Stimulated activated CD8-positive, alpha-beta memory T cell treated with anti-CD3 and anti-CD28 coated beads, Interleukin-12 subunit alpha, Interleukin-12 subunit beta, amount 100 ng/mL, for 24 hours (primary cell): ENCODE results near the gene TBCD.

Experiments used
- DNase-seq: peaks from one replicate; pipeline ENCODE4 v3.0.0-alpha.2; 2020; ENCODE audit errors: extremely low read depth

TBCD gene

DNA sequence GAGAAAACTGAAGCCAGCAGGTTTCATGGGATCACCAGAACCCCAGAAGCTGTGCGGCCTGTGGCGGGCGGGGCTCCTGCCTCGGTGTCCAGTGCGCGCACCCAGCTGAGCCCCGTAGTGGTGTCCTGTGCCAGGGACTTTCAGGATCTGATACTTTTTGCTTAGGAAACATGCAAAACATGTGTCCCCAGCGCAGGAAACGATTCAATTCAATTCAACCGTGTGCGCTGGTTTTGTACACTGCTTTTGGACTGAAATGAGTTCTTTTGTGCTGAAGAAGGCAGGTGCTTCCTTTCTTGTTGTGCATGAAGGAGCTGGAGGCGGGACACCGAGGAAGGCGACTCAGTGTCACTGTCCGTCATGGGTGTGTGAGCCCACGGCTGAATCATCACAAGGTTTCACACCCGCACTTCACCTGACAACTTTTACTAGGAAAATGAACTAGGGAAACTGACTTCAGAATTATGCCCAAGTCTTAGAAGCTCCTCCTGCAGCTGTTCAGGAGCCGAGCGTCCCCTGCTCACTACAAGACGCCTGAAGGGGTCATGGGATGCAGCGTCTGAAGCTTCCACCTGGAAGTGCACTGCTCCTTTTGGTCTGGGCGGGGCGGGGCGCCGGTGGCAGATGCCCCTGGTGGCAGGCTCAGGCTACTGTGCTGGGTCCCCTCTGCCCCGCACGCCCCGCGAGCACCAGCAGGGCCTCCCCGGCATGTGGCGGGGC lies 119.4 kb downstream of the TBCD start:
- no peak for DNase-seq

GRCh38 chr17:82871776-82872561 lies 120.1 kb downstream of the TBCD start:
- DNase-seq, result no peak

DNA sequence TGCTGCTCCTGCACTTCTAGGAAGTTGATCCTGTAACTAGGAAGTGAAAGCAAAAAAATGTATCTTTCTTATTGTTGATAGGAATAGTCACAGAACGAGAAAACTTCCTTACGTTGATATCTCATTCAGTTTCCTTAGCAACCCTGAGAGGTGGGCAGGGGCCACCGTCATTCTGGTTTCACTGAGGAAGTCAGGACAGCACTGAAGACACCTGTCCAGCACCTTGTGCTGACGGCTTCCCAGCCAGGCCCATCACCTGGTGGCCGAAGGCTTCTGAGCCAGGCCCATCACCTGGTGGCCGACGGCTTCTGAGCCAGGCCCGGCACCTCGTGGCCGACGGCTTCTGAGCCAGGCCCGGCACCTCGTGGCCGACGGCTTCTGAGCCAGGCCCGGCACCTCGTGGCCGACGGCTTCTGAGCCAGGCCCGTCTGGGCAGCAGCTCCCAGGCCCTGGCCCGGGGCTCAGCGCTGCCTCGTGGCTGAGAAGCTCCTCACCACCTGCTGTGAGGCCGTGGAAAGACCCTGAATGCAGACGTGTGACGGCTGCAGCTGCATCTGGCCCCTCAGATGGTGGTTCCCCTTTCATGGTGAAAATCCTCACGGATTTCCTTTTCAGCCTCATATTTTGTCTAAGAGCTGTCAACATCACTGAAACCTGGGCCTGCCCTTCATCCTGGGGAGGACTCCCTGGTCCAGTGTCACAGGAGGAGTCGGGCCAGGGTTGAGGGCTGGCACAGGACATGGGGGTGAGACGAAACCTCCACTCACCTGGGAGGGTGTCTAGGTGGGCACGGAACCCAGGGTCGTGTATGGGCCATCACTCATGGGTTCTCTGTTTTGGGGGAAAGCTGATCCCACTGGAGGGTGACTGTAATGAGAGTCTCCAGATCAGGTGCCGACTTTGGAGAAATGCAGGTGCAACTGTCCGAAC lies 121.0 kb downstream of the TBCD start:
- no peak for DNase-seq

- DNase-seq, result no peak
Measured at GRCh38 chr17:82873521-82873920, 121.7 kb downstream of the TBCD start.

- DNase-seq, result no peak
Measured at GRCh38 chr17:82874011-82874835, 122.4 kb downstream of the TBCD start.

GRCh38 chr17:82875407-82875856 lies 123.6 kb downstream of the TBCD start:
- DNase-seq, result no peak

DNA sequence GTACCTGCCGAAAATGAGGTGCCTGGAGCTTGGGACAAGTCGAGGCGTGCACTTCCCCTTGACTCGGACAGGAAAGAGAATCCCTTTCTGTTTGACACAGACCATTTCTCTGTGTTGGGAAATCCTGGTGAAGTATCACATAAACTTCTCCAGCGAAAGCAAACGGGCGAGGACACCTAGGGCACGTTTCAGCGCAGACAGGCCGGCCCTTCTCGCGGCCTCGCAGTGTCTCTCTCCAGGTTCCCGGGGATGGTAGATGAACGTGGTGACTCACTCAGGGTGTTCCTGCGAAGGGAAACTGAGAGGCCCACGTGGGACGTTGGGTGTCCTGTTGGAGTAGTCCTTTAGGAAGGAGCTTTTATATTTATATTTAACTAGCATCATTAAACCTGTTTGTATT lies 124.3 kb downstream of the TBCD start:
- no peak for DNase-seq

GRCh38 chr17:82876602-82877379 lies 124.9 kb downstream of the TBCD start:
- no peak for DNase-seq

- no peak for DNase-seq
Measured at GRCh38 chr17:82878527-82878926, 126.7 kb downstream of the TBCD start.

DNA sequence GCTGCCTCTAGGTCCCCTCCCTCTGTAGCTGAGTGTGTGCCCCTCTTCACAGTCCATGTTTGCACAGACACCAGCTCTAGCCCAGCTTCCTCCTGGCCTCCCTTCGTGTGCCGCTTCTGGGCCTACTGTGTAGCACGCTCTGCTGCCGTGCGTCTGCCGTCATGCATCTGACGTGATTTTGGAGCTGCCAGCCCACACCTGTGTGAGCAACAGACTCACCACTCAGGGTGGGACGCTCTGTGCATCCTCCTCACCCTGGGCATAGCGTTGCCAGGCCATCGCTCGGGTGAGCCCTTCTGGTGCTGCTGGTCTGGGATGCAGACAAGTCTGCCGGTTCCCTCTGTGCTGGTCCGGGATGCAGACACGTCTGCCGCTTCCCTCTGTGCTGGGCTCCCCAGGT lies 127.4 kb downstream of the TBCD start:
- no peak for DNase-seq

GRCh38 chr17:82880620-82881323 lies 128.9 kb downstream of the TBCD start:
- no peak for DNase-seq

DNA sequence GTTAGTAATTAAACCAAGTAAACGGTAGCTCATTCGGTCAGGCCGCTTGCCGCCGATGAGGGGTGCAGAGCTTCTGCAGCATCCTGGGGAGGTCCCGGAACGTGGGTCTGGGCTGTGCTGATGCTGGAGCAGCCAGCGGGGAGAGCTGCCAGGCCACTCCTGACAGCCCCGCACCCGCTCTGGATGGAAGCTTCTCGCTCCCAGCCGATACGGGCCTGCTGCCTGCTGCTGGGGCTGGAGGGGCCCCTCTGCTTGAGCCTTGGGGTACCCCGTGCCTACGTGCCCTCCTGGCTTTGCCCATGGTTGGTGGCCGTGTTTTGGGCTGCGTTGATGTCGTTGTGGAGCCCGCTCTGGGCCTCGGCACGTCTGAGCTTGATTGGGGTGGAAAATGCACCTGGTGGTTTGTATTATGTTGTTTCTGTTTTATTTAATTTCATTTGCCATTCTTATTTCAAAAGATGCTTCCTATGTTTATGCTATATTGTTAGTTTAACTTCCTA lies 129.5 kb downstream of the TBCD start:
- no peak for DNase-seq

DNA sequence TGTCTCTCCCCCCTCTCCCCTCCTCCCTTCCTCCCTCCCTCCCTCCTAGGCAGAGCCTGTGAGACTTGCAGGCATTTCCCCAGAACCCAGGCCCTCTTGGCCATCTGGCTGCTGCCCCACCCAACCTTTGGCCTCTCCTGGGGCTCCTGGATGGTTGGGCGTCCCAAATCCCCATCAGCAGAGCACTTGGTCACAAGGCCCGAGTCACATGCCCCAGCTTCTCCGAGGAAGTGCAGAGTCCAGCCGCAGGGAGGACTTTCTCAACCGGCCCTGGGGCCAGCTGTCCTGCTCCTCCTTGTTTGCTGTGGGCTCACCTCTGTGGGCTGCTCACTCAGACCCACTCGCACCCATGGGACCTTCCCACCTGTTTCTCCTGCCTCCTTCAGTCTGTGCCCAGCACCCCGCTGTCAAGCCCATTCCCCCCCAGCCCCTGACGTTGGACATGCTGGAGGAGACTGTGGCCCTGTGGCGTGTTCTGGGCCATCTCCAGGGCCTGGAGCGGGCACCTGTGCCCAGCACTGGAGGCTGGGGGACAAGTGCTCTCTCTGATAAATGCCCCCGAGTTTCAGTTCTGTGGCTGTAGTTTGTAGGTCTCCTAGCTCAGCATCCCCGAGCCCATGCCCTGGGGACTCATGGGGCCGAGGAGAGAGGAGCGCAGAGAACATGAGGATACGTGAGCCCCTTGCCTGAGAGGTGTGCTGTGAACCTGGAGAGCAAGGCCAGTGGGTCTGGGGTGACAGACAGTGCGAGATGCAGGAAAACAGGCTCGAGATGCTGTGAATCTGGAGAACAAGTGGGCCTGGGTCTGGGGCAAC lies 130.2 kb downstream of the TBCD start:
- DNase-seq, result no peak

DNA sequence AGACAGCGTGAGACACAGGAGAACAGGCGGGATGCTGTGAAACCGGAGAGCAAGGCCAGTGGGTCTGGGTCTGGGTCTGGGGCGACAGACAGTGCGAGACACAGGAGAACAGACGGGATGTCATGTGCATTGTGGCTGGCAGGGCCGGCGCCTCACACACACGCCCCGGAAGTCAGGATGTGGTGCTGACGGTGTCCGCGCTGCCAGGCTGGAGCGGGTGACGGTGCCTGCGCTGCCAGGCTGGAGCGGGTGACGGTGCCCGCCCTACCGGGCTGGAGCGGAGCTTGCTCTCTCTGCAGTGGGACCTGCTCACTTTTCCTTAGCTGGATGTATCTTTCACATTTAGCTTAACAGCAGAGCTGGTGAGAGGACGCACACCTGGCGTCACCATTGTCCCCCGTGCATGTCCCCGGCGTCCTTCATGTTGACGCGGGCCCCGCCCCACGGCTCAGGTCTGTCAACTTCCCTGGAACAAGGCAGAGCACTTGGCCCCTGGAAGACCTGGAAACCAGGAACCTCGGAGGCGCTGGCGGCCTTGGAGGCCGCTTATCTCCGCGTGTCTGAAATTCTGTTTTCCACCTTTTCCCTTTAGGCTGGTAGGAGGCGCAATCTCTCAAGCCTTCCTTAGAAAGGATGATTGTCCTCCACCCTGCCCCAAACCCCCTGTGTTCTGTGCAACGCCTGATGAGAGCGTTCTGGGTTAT lies 131.0 kb downstream of the TBCD start:
- DNase-seq, result no peak

GRCh38 chr17:82883419-82884031 lies 131.7 kb downstream of the TBCD start:
- DNase-seq, result no peak

DNA sequence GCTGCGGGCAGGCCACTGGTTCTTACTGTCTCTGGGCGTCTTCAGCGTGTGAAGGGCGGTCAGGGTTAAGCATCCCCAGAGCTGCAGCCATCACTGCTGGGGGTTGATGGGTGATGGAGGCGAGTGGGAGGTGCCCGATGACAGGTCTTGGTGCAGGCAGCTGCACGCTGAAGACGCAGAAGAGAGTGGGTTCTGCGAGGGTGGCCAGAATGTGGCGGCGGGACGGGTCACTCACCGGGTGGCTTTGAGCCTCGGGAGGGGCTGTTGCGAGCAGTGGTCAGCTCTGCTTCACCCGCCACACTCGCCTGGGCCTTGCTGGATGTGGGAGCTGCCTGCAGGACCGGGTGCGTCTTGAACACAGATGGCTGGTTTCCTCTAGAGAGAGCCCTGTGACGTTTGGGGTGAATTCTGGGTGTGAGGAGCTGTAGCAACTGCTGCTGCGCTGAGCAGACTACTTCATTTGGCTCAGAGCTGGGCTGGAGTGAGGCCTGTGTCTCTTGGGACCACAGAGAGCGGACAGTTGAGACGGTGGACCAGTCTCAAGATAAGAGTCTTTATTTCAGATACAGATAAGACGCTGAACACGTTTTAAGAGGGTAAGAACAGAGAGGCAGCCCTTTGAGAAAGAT lies 132.6 kb downstream of the TBCD start:
- no peak for DNase-seq

- DNase-seq, result no peak
Measured at GRCh38 chr17:82884970-82885353, 133.1 kb downstream of the TBCD start.
